GM18867 (cell line): Measurements from ENCODE around the gene SDK1.

Experiments
- ATAC-seq: cut with Tn5 transposase; IDR thresholded peaks from one replicate; pipeline ENCODE4 v1.9.1; 2021; ENCODE audit warnings: mild to moderate bottlenecking, moderate library complexity; ENCODE audit not compliant: unreplicated experiment

The SDK1 gene

GRCh38 chr7:3300651-3301448 lies at the start of gene SDK1:
Gene SDK1 (plus strand): TSS chr7:3301252. CDS start chr7:3301587, 335 bp downstream.
- ATAC-seq = peak; percentile 95

DNA sequence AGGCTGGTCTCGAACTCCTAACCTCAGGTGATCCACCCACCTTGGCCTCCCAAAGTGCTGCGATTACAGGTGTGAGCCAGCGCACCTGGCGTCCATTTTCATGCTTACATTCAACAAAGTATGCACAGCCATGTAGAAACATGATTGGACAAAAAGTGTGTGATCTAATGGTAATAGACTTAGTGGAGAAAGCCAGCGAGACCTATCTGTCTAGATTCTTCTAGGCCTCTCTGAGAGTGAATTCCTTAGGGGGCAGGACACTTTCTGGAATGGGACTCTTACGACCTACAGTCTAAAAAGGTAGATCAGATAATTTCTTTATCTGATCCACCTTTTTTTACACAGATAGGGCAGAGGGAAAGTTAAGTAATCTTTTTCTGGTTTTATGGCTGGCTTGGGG lies 46.3 kb upstream of the SDK1 start:
- no peak for ATAC-seq

DNA sequence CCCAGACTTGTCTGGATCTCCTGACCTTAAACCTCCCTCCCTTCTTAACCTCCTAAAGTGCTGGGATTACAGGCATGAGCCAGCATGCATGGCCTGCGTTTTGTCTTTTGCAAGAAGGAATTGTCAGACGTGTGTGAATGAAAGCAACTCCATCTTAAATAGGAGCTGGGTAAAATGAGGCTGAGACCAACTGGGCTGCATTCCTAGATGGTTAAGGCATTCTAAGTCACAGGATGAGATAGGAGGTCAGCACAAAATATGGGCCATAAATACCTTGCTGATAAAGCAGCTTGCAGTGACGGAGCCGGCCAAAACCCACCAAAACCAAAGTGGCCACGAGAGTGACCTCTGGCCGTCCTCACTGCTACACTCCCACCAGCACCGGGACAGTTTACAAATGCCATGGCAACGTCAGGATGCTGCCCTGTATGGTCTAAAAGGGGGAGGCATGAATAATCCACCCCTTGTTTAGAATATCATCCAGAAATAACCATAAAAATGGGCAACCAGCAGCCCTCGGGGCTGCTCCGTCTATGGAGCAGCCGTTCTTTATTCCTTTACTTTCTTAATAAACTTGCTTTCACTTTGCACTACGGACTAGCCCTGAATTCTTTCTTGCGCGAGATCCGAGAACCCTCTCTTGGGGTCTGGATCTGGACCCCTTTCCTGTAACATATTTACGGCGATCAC lies 41.2 kb upstream of the SDK1 start:
- ATAC-seq = no peak

- ATAC-seq = no peak
Observed at GRCh38 chr7:3260401-3260715, 40.7 kb upstream of the SDK1 start.

DNA sequence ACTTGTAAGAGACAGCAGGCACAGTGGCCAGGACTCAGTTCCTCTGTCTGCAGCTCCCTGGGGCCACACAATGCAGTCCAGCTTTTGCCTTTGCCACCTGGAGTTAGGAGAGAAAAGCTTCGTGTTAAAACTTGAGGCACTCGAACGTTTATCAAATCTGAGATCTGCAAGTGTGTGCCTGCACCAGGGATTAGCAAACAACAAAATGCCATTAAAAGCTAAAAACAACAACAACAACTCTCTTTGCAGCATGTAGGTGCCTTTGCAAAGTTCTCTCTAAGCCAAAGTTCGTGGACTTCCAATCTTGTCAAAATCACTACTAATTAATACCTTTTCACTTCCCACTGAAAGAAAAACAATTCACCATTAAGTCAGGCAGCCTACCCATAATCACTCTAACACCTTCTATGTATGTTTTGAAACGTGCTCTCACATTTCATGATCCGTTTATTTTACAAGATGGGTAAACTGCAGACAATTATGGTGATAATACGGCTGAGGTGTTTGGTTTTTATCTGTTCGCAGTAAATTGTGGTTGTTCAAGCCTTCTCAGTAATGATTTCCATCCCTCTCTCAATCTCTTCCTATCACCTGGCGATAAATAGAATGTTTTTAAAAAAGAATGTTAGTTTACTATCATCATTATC lies 36.2 kb upstream of the SDK1 start:
- ATAC-seq = no peak

GRCh38 chr7:3265388-3265787 lies 35.7 kb upstream of the SDK1 start:
- ATAC-seq = no peak

DNA sequence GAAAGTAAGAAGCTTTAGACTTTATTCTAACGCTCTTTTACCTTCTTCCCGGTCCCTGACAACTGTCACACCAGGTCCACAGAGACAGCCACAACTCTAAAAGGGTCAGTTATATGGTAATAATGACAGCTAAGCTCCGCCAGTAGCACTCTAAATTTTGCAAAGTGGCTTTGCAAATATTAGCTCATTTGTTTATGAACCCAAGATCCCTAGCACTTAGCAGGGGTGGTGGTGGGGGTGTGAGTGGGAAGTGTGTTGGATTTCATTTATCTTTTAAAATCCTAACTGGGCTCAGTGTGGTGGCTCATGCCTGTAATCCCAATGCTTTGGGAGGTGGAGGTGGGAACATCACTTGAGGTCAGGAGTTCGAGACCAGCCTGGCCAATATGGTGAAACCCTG lies 34.8 kb upstream of the SDK1 start:
- no peak for ATAC-seq

DNA sequence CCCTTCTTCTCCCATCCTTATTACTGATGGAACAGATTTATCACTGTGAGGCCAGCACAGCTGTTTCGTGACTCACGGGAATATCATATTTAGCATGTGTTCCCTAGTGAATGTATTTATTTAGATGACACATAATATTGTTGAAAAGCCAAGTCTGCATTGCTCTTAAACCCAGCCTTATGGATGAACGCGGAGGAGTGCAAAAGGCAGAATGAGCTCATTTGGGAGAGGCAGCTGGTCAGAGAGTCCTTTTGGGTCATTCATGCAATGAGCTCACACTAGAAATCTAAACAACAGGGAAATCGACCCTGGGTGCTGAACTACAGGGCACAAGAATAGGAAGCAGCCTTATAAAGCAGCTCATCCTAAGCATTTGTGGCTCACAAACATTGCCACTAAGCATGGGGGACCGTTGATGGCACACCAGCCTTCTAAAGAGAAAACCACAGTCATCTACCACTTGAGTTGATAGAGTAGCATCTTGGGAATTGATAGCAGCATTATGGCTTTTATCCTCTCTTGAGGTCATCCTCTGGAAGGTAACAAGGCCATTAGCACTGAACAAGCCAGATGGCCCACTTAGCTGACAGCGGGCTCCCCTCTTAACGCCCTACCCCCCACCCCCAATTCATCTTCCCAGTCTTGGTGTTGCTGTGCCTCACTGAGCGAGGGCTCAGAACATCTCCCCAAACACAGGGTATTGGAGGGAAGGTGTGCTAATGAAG lies 32.9 kb upstream of the SDK1 start:
- ATAC-seq = no peak

DNA sequence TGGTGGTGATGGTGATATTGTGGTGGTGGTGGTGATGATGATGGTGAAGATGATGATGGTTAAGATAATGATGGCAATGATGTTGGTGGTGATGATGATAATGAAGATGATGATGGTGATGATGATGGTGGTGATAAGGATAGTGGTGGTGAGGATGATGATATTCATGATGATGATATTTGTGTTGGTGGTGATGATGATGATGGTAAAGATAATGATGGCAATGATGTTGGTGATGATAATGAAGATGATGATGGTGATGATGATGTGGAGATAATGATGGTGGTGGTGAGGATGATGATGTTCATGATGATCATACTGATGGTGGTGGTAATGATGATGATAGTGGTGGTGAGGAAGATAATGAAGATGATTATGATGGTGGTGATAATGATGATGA lies 30.7 kb upstream of the SDK1 start:
- no peak for ATAC-seq

DNA sequence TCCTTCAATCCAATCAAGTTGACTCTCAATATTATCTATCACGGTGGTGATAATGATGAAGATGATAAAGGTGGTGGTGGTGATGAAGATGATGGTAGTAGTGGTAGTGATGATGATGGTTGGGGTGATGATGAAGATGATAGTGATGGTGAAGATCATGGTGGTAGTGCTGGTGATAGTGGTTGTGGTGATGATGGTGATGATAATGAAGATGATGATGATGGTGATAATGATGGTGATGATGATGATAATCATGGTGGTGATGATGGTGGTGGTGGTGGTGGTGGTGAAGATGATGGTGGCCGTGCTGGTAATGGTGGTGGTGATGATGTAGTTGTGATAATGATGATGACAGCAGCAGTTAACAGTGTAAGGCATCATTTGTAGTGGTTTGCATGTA lies 29.8 kb upstream of the SDK1 start:
- ATAC-seq = no peak

GRCh38 chr7:3272691-3273141 lies 28.3 kb upstream of the SDK1 start:
- no peak for ATAC-seq

GRCh38 chr7:3274131-3274530 lies 26.9 kb upstream of the SDK1 start:
- ATAC-seq = no peak

- ATAC-seq = no peak
Observed at GRCh38 chr7:3277604-3278572, 23.2 kb upstream of the SDK1 start.

GRCh38 chr7:3279147-3279818 lies 21.8 kb upstream of the SDK1 start:
- no peak for ATAC-seq

DNA sequence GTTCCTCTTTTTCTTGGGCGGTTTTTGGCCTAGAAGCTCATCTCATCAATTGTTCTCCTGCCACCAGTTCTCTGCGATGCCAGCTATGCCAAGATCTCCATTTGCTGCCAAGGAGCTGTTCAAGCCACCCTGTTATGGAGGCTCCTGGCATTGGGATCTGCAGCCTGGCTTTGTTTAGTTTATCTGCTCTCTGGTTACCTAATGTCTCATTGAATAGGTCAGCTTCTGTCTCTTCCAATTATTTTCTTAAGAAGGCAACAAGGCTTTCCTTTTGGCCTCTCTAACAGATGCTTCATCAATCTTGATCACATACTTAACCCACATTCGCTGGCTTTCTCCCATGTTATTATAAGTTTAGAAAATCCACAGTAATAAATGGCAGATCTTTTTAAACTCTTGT lies 20.6 kb upstream of the SDK1 start:
- no peak for ATAC-seq

DNA sequence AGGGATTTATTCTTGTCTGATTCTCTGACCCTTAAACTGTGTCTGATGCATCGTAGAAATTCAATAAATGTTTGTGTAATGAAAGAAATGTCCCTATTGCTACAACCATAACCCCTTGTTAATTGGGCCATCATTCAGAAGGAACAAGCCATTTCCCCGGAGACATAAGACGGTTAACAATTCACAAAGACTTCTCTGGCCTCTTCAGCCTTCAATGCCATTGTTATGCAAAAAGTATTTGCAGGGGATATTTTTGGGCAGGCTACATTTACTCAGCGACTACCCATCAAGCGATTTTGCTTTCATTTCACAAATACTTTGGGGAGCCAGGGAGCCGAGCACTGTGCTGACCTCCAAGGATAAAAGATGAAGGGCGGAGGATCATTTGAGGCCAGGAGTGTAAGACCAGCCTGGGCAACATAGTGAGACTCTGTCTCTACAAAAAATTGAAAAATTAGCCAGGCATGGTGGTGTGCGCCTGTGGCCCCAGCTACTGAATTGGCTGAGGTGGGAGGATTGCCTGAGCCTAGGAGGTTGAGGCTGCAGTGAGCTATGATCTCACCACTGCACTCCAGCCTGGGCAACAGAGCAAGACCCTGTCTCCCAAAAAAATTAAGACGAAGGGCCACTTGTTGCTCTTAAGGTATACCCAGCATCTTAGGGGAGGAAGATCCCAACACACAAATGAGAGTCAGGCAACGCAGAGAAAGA lies 20.0 kb upstream of the SDK1 start:
- no peak for ATAC-seq

DNA sequence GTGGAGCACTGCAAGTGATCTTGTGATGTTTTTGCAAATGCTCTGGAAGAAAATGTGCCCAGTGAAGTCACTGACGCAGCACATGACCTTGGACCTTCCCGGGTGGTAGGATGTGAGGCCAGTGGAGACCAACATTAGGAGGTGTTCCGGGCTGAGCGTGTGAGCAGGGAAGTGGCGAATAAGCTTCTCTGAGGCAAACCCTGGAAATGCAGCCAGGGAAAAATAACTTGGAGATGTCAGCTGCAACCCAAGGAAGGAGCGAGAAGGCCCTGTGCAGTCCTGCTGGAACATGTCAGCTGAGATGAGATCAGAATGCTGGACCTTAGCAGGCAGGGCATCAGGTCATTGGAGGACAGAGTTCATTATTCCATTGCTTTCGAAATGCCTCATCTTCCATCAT lies 18.6 kb upstream of the SDK1 start:
- ATAC-seq = no peak

GRCh38 chr7:3283130-3283704 lies 17.8 kb upstream of the SDK1 start:
- ATAC-seq = no peak

- no peak for ATAC-seq
Observed at GRCh38 chr7:3285652-3286051, 15.4 kb upstream of the SDK1 start.
